SK-N-SH (cell line): ENCODE data around the gene SF3B4. TPM values are rescaled to one million over a fixed set of nuclear protein-coding genes. Genes with fewer than 3 reads are reported as not detected.
"Not testable (repeated sequence)": the region's sequence is repeated elsewhere in the genome, so short reads cannot be mapped to it uniquely, and the experiment has no call there.

ENCODE experiments used
- CTCF ChIA-PET: fragments of 300-600, 350-600 bp; formaldehyde crosslinking; extraction: SDS; loops from one replicate; lab custom pipeline; 2021; lab: Yijun Ruan, JAX
- POLR2A ChIA-PET: fragments of 350-600 bp; sonication (Branson Sonifier 250); formaldehyde crosslinking; extraction: SDS; loops from one replicate; lab custom pipeline; 2020; ENCODE audit warnings: antibody characterized with exemption, inconsistent platforms; lab: Yijun Ruan, JAX
- DNase-seq: peaks from one replicate; pipeline ENCODE4 v3.0.0; 2012
- H2AFZ ChIP-seq: fragments of 200-600 bp; sonication (generic); 2 replicates; pipeline ENCODE4 v1.8.1; 2016; ENCODE audit warnings: antibody characterized with exemption, mild to moderate bottlenecking, low read depth
- H3F3A ChIP-seq: fragments of 200-600 bp; sonication (generic); replicated peaks from 2 replicates; pipeline ENCODE3; 2016; ENCODE audit warnings: antibody characterized with exemption, mild to moderate bottlenecking; ENCODE audit not compliant: insufficient read depth
- H3K27ac ChIP-seq, 2 experiments: fragments of 200-500 bp in 1 of 2; fragments of 200-600 bp in 1 of 2; sonication (Bioruptor generic) in 1 of 2; sonication (generic), shearing (Covaris generic) in 1 of 2; 2 replicates each; pipeline versions ENCODE4 v1.5.1 to v1.6.1; 2014 to 2016; ENCODE audit warnings: low read depth in 2 of 2, inconsistent platforms in 1 of 2, low read length in 1 of 2, mild to moderate bottlenecking in 1 of 2, mixed read lengths in 1 of 2
- H3K27me3 ChIP-seq: fragments of 200-600 bp; sonication (generic), shearing (Covaris generic); 2 replicates; pipeline ENCODE4 v1.6.1; 2016; ENCODE audit warnings: mixed run types; ENCODE audit not compliant: insufficient read depth
- H3K36me3 ChIP-seq, 2 experiments: fragments of 200-500 bp in 1 of 2; fragments of 200-600 bp in 1 of 2; sonication (Bioruptor generic) in 1 of 2; sonication (generic) in 1 of 2; replicated peaks in 1 of 2; 2 replicates each; pipeline versions ENCODE3 to v1.5.1; 2014 to 2016; ENCODE audit warnings: low read length in 1 of 2, mild to moderate bottlenecking in 1 of 2; ENCODE audit not compliant: insufficient read depth in 2 of 2, control insufficient read depth in 1 of 2
- H3K4me1 ChIP-seq, 2 experiments: fragments of 200-500 bp in 1 of 2; fragments of 200-600 bp in 1 of 2; sonication (Bioruptor generic) in 1 of 2; sonication (generic), shearing (Covaris generic) in 1 of 2; 2 replicates each; pipeline versions ENCODE4 v1.5.1 to v1.6.1; 2014 to 2016; ENCODE audit warnings: low read depth in 1 of 2, low read length in 1 of 2, mixed run types in 1 of 2; ENCODE audit not compliant: insufficient read depth in 2 of 2, control insufficient read depth in 1 of 2
- H3K4me2 ChIP-seq: fragments of 200-600 bp; sonication (generic), shearing (Covaris generic); 2 replicates; pipeline ENCODE4 v1.6.1; 2017; ENCODE audit warnings: mixed run types
- H3K4me3 ChIP-seq, 2 experiments: fragments of 200-500 bp in 1 of 2; fragments of 200-600 bp in 1 of 2; sonication (Bioruptor generic) in 1 of 2; sonication (generic), shearing (Covaris generic) in 1 of 2; 2 replicates each; pipeline versions ENCODE4 v1.5.1 to v1.8.1; 2014 to 2016; ENCODE audit warnings: low read depth in 2 of 2, inconsistent platforms in 1 of 2, low read length in 1 of 2, mild to moderate bottlenecking in 1 of 2, mixed read lengths in 1 of 2, moderate library complexity in 1 of 2
- H3K79me2 ChIP-seq: fragments of 200-600 bp; sonication (generic); 2 replicates; pipeline ENCODE4 v1.8.1; 2017; ENCODE audit warnings: mild to moderate bottlenecking; ENCODE audit not compliant: insufficient read depth
- H3K9ac ChIP-seq: fragments of 200-600 bp; sonication (generic); 2 replicates; pipeline ENCODE4 v1.6.1; 2017; ENCODE audit warnings: mixed run types
- H3K9me2 ChIP-seq: fragments of 200-600 bp; sonication (generic); 2 replicates; pipeline ENCODE4 v1.6.1; 2017; ENCODE audit warnings: mixed run types
- H3K9me3 ChIP-seq: fragments of 200-600 bp; sonication (generic); 2 replicates; pipeline ENCODE4 v1.6.1; 2017; ENCODE audit warnings: mixed run types, mild to moderate bottlenecking, moderate library complexity
- H4K20me1 ChIP-seq: fragments of 200-600 bp; sonication (generic); 2 replicates; pipeline ENCODE4 v1.6.1; 2017; ENCODE audit warnings: mild to moderate bottlenecking, mixed run types; ENCODE audit not compliant: insufficient read depth
- ELF1 ChIP-seq: IDR thresholded peaks from 2 replicates; pipeline ENCODE4 v1.4.0; 2012
- EP300 ChIP-seq, 2 experiments: IDR thresholded peaks; 2 replicates each; pipeline versions ENCODE4 v1.4.0 to v1.6.1; 2012; ENCODE audit warnings: borderline replicate concordance in 1 of 2, low read depth in 1 of 2, low read length in 1 of 2
- EZH2phosphoT487 ChIP-seq: fragments of 200-600 bp; sonication (generic); IDR thresholded peaks from 2 replicates; pipeline ENCODE4 v1.6.1; 2017; ENCODE audit warnings: low read depth, mixed run types, mild to moderate bottlenecking, antibody characterized with exemption, moderate library complexity, borderline replicate concordance
- GABPA ChIP-seq: IDR thresholded peaks from 2 replicates; pipeline ENCODE4 v1.4.0; 2012; ENCODE audit warnings: low read depth, mild to moderate bottlenecking
- GATA2 ChIP-seq: sonication (generic); formaldehyde crosslinking; IDR thresholded peaks from 2 replicates; pipeline ENCODE4 v1.5.0; 2020; ENCODE audit warnings: mild to moderate bottlenecking, missing genetic modification reagents
- JUND ChIP-seq: IDR thresholded peaks from 2 replicates; pipeline ENCODE4 v1.4.0; 2012
- MXI1 ChIP-seq: IDR thresholded peaks from 2 replicates; pipeline ENCODE4 v1.6.1; 2012; ENCODE audit warnings: mild to moderate bottlenecking, low read depth, low read length, improper control_type of control experiment
- NFIC ChIP-seq: IDR thresholded peaks from 2 replicates; pipeline ENCODE4 v1.4.0; 2012; ENCODE audit warnings: borderline replicate concordance
- NRF1 ChIP-seq: IDR thresholded peaks from 2 replicates; pipeline ENCODE4 v1.6.1; 2012; ENCODE audit warnings: low read depth, mild to moderate bottlenecking, low read length
- POLR2AphosphoS5 ChIP-seq: IDR thresholded peaks from 2 replicates; pipeline ENCODE4 v1.6.1; 2012; ENCODE audit warnings: low read depth, low read length
- RAD21 ChIP-seq: IDR thresholded peaks from 2 replicates; pipeline ENCODE4 v1.6.1; 2012; ENCODE audit warnings: mild to moderate bottlenecking, low read length
- RCOR1 ChIP-seq: fragments of 150-350 bp; IDR thresholded peaks from 2 replicates; pipeline ENCODE4 v1.6.1; 2017; ENCODE audit warnings: antibody characterized with exemption, low read length
- RFX5 ChIP-seq: IDR thresholded peaks from 2 replicates; pipeline ENCODE4 v1.6.1; 2012; ENCODE audit warnings: mild to moderate bottlenecking, improper control_type of control experiment, low read length
- SMC3 ChIP-seq: IDR thresholded peaks from 2 replicates; pipeline ENCODE4 v1.6.1; 2012; ENCODE audit warnings: low read depth, low read length, improper control_type of control experiment
- TAF1 ChIP-seq: IDR thresholded peaks from 2 replicates; pipeline ENCODE4 v1.6.1; 2012; ENCODE audit warnings: low read depth, mild to moderate bottlenecking, low read length, moderate library complexity, borderline replicate concordance
- TCF12 ChIP-seq: IDR thresholded peaks from 2 replicates; pipeline ENCODE4 v1.4.0; 2012
- USF1 ChIP-seq: IDR thresholded peaks from 2 replicates; pipeline ENCODE4 v1.4.0; 2012; ENCODE audit warnings: low read depth, borderline replicate concordance
- YY1 ChIP-seq: IDR thresholded peaks from 2 replicates; pipeline ENCODE4 v1.4.0; 2012; ENCODE audit warnings: low read depth, mild to moderate bottlenecking
- WGBS: methylation state at CpG from one replicate; pipeline ENCODE4 v1.1.6; 2017; ENCODE audit warnings: low lambda C conversion rate; 5-methylcytosine and 5-hydroxymethylcytosine counted together
- polyA plus RNA-seq, 3 experiments: library from polyadenylated mRNA; depleted of rRNA; stranded (reverse); fragments of >200 nt; gene quantifications; 2 replicates each; pipeline ENCODE4 v1.2.3, GENCODE V29; 2012
- TF ChIP-seq, protein P1 (sequence below): fragments of 200-600 bp; sonication (generic); IDR thresholded peaks from 2 replicates; pipeline ENCODE4 v1.6.1; 2017; ENCODE audit warnings: antibody characterized with exemption, mild to moderate bottlenecking, moderate library complexity

SF3B4 gene
- polyA plus RNA-seq, 1 of the 3 experiments (the other 2 are of a cell fraction): 54.3 TPM

GRCh38 chr1:149962039-149962647 lies 34.5 kb upstream of the SF3B4 start:
- peaks cover 32% of the 10 kb centered on the region for H3F3A ChIP-seq
- POLR2A ChIA-PET: no interaction called here
- H2AFZ ChIP-seq: no peak overlapping the region
- no peaks in the 10 kb centered on the region for H4K20me1 ChIP-seq
- TF ChIP-seq, protein P1, sequence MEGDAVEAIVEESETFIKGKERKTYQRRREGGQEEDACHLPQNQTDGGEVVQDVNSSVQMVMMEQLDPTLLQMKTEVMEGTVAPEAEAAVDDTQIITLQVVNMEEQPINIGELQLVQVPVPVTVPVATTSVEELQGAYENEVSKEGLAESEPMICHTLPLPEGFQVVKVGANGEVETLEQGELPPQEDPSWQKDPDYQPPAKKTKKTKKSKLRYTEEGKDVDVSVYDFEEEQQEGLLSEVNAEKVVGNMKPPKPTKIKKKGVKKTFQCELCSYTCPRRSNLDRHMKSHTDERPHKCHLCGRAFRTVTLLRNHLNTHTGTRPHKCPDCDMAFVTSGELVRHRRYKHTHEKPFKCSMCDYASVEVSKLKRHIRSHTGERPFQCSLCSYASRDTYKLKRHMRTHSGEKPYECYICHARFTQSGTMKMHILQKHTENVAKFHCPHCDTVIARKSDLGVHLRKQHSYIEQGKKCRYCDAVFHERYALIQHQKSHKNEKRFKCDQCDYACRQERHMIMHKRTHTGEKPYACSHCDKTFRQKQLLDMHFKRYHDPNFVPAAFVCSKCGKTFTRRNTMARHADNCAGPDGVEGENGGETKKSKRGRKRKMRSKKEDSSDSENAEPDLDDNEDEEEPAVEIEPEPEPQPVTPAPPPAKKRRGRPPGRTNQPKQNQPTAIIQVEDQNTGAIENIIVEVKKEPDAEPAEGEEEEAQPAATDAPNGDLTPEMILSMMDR: peak; percentile 81
- TF ChIP-seq ELF1 (peak; percentile 61), NRF1 (no peak), POLR2AphosphoS5 (no peak), SMC3 (peak; percentile 84), GABPA (no peak; the same call in 1 of the 2 replicates), TCF12 (no peak), RAD21 (peak; percentile 84)
- H3K4me1 ChIP-seq: 0 out of 4 replicates have a peak, but pooled peaks cover 0 to 3% of the 10 kb centered on the region in 2 experiments
- H3K4me2 ChIP-seq: no peak overlapping the region
- H3K4me3 ChIP-seq: no peak overlapping the region
- H3K79me2 ChIP-seq: no peaks in the 10 kb centered on the region
- WGBS: 32% methylated on average over 3 of the region's 3 CpGs
- DNase-seq: peak; percentile 62
- CTCF ChIA-PET: interaction anchor here (0.5 to 4.3 kb wide), 46 partner anchors 9 to 231 kb away, joined by 3 to 31 read pairs (median 6); partner anchors contain the start of genes OTUD7B and VPS45
- no peak overlapping the region for H3K9ac ChIP-seq
- peak overlapping the region; percentile 17 to 21; a peak in 3 of 4 replicates for H3K27ac ChIP-seq
- no peaks in the 10 kb centered on the region for H3K27me3 ChIP-seq
- H3K9me2 ChIP-seq: no peaks in the 10 kb centered on the region
- H3K36me3 ChIP-seq: peaks cover 51 to 79% of the 10 kb centered on the region in 2 experiments
- no peaks in the 10 kb centered on the region for H3K9me3 ChIP-seq

DNA sequence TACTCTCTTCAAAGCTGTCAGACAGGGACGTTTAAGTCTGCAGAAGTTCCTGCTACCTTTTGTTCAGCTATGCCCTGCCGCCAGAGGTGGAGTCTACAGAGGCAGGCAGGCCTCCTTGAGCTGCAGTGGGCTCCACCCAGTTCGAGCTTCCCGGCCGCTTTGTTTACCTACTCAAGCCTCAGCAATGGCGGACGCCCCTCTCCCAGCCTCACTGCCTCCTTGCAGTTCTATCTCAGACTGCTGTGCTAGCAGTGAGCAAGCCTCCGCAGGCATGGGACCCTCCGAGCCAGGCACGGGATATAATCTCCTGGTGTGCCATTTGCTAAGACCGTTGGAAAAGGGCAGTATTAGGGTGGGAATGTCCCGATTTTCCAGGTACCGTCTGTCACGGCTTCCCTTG lies 29.9 kb upstream of the SF3B4 start:
- H3K79me2 ChIP-seq, H3K4me1 ChIP-seq, H4K20me1 ChIP-seq, H3K27me3 ChIP-seq, DNase-seq, H3K9ac ChIP-seq, H3K4me2 ChIP-seq, H3K27ac ChIP-seq, H3K4me3 ChIP-seq, H2AFZ ChIP-seq, H3K9me2 ChIP-seq, POLR2A ChIA-PET, H3K9me3 ChIP-seq: not testable (repeated sequence)
- Histone ChIP-seq H3K36me3 (peaks cover 18 to 47% of the 10 kb centered on the region in 2 experiments), H3F3A (peaks cover 11% of the 10 kb centered on the region)
- 99% methylated on average over 12 of the region's 14 CpGs for WGBS
- CTCF ChIA-PET: interaction anchor here (1.0 to 1.1 kb wide), 2 partner anchors 209 to 230 kb away, joined by 3 read pairs; no protein-coding TSS in a partner anchor

GRCh38 chr1:149949911-149950310 lies 22.3 kb upstream of the SF3B4 start:
- 98% methylated on average over 6 of the region's 6 CpGs for WGBS
- Histone ChIP-seq H3K27me3 (no peaks in the 10 kb centered on the region), H3K4me3 (no peak overlapping the region), H3K79me2 (no peaks in the 10 kb centered on the region), H3K9ac (no peak overlapping the region), H3K27ac (no peak overlapping the region), H3K4me2 (no peak overlapping the region), H4K20me1 (no peaks in the 10 kb centered on the region), H3F3A (no peaks in the 10 kb centered on the region), H2AFZ (no peak overlapping the region), H3K4me1 (no peaks in the 10 kb centered on the region), H3K9me2 (no peaks in the 10 kb centered on the region), H3K9me3 (no peaks in the 10 kb centered on the region), H3K36me3 (peaks cover 32 to 37% of the 10 kb centered on the region in 2 experiments)
- no peak for DNase-seq
- ChIA-PET CTCF (interaction anchor here (1.6 to 4.1 kb wide), 2 partner anchors 11 to 237 kb away, joined by 4 to 30 read pairs; no protein-coding TSS in a partner anchor), POLR2A (interaction anchor here (0.6 kb wide), 1 partner anchor 1007 kb away, joined by 3 read pairs; no protein-coding TSS in a partner anchor)
- TF ChIP-seq POLR2AphosphoS5 (no peak), EP300 (IDR thresholded peaks at IDR 0.05; ENCODE audit: borderline replicate concordance in 1 of 2, low read depth in 1 of 2, low read length in 1 of 2) (no peak), TCF12 (no peak), TAF1 (no peak), EZH2phosphoT487 (no peak), MXI1 (no peak), JUND (no peak), NFIC (no peak), YY1 (no peak), RCOR1 (no peak), USF1 (no peak), NRF1 (no peak), RFX5 (no peak), GATA2 (CRISPR knock-in tag) (no peak)
